Esophagus squamous epithelium (tissue), 5 donors: ENCODE measurements around the gene ASTN1. TPM values are rescaled to one million over a fixed set of nuclear protein-coding genes. Genes with fewer than 3 reads are reported as not detected.

Experiments used
- DNase-seq: peaks from one replicate; lab custom pipeline; 2025; lab: John Stamatoyannopoulos, UW
- H3K27ac ChIP-seq, 4 donors: fragments of 200-600 bp; sonication (generic); one replicate each; pipeline ENCODE4 v1.5.1; 2016 to 2019; ENCODE audit warnings: mild to moderate bottlenecking in 1 of 4
- H3K27me3 ChIP-seq, 4 donors: fragments of 200-600 bp; sonication (generic); 1 replicate in 3 of 4; 2 replicates in 1 of 4; pipeline versions ENCODE4 v1.5.1 to v1.6.0; 2017 to 2021; ENCODE audit warnings: antibody characterized with exemption in 1 of 4
- H3K36me3 ChIP-seq, 3 donors: fragments of 200-600 bp; sonication (generic); one replicate each; pipeline ENCODE4 v1.5.1; 2016 to 2019
- H3K4me1 ChIP-seq, 3 donors: fragments of 200-600 bp; sonication (generic); one replicate each; pipeline ENCODE4 v1.5.1; 2017 to 2019
- H3K4me3 ChIP-seq, 4 donors: fragments of 200-600 bp; sonication (generic); 1 replicate in 3 of 4; 2 replicates in 1 of 4; pipeline ENCODE4 v1.5.1; 2016 to 2019; ENCODE audit warnings: mild to moderate bottlenecking in 2 of 4, moderate library complexity in 1 of 4
- H3K9me3 ChIP-seq, 3 donors: fragments of 200-600 bp; sonication (generic); one replicate each; pipeline ENCODE4 v1.5.1; 2016 to 2019
- CTCF ChIP-seq, 6 experiments: fragments of 450-650 bp in 4 of 6; fragments of 200-600 bp in 2 of 6; sonication (generic) in 2 of 6; IDR thresholded peaks; one replicate each; pipeline ENCODE4 v1.5.1; 2016 to 2019; ENCODE audit warnings: antibody characterized with exemption in 6 of 6, mild to moderate bottlenecking in 4 of 6, moderate library complexity in 4 of 6
- POLR2A ChIP-seq, 4 donors: fragments of 450-650 bp; IDR thresholded peaks; one replicate each; pipeline ENCODE4 v1.6.1; 2017; ENCODE audit warnings: antibody characterized with exemption in 4 of 4, mild to moderate bottlenecking in 4 of 4, moderate library complexity in 3 of 4
- WGBS, 2 donors: methylation state at CpG; one replicate each; pipeline ENCODE4 v1.1.5; 2018; 5-methylcytosine and 5-hydroxymethylcytosine counted together
- intact Hi-C: fragments of 100-400 bp; cut with DNase I; formaldehyde crosslinking; loops from one replicate; pipeline ENCODE4 v1.15.0; 2022
- total RNA-seq, 4 donors: library from RNA; depleted of rRNA; stranded (reverse); fragments of >200 nt; gene quantifications; one replicate each; pipeline ENCODE4 v1.1.0, GENCODE V29; 2016
- donor health status: DM: yes; HTN: yes; CAD: no.

The ASTN1 gene
- total RNA-seq, 4 donors from 2014 or later, result under 0.01 TPM; not detected in 3

GRCh38 chr1:176964687-176965086 is 199.8 kb downstream of the ASTN1 start:
- DNase-seq, result no peak
- Histone ChIP-seq H3K27ac (no peak overlapping the region), H3K4me3 (no peak overlapping the region), H3K36me3 (no peaks in the 10 kb centered on the region), H3K4me1 (no peaks in the 10 kb centered on the region), H3K9me3 (no peaks in the 10 kb centered on the region), H3K27me3 (no peaks in the 10 kb centered on the region)
- intact Hi-C loops, result no loop called here
- no peak for TF ChIP-seq POLR2A (IDR thresholded peaks at IDR 0.05)
- no peak for TF ChIP-seq CTCF (IDR thresholded peaks at IDR 0.05)
- 77 to 81% methylated on average over 2 of the region's 2 CpGs for WGBS, 2 donors

GRCh38 chr1:176963181-176963580 is 201.3 kb downstream of the ASTN1 start:
- 57 to 71% methylated on average over 2 of the region's 2 CpGs for WGBS, 2 donors
- H3K27me3 ChIP-seq, result no peaks in the 10 kb centered on the region
- no peaks in the 10 kb centered on the region for H3K36me3 ChIP-seq
- no peaks in the 10 kb centered on the region for H3K4me1 ChIP-seq
- no peaks in the 10 kb centered on the region for H3K9me3 ChIP-seq
- H3K27ac ChIP-seq, result no peak overlapping the region
- no peak for TF ChIP-seq POLR2A (IDR thresholded peaks at IDR 0.05)
- TF ChIP-seq CTCF (IDR thresholded peaks at IDR 0.05), result no peak
- no peak for DNase-seq
- intact Hi-C loops, result no loop called here
- no peak overlapping the region for H3K4me3 ChIP-seq

GRCh38 chr1:176961678-176962077 is 202.8 kb downstream of the ASTN1 start:
- WGBS, 2 donors, result 66 to 88% methylated on average over 1 to 2 of the region's 2 CpGs
- intact Hi-C loops, result no loop called here
- H3K27ac ChIP-seq, result no peak overlapping the region
- H3K9me3 ChIP-seq, result no peaks in the 10 kb centered on the region
- no peak overlapping the region for H3K4me3 ChIP-seq
- no peak for DNase-seq
- TF ChIP-seq CTCF (IDR thresholded peaks at IDR 0.05) (no peak), POLR2A (IDR thresholded peaks at IDR 0.05) (no peak)
- H3K4me1 ChIP-seq, result no peaks in the 10 kb centered on the region
- H3K27me3 ChIP-seq, result no peaks in the 10 kb centered on the region
- no peaks in the 10 kb centered on the region for H3K36me3 ChIP-seq

DNA sequence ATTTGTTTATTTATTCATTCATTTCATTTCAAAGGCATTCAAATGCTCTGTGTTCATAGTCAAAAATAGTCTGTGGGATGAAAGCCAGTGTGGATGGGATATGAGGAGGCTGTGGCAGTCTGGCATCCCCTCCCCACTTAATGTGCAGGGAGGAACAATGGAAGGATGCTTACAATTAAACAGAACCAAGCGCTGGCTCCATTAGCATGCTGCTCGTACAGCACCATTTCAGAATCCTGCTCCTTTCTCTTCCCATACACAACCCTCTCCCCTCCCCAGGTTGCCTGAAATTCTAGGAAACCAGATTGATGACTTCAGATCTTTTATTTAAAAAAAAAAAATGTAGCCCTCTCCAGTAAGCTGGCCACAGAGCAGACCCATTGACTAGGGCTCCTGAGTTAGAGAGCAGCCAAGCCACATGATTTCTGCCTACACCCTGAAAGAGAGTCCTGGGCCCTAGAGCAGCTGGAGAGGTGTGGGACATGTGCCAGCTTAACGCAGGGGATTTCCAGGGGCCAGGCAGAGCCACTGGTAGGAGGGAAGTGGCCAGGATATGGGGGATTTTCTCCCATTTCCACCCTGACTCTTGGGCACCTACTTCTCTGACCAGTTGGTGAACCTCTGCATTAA is 205.2 kb downstream of the ASTN1 start:
- Histone ChIP-seq H3K9me3 (no peaks in the 10 kb centered on the region), H3K4me3 (no peak overlapping the region), H3K27ac (no peak overlapping the region), H3K36me3 (no peaks in the 10 kb centered on the region), H3K4me1 (no peaks in the 10 kb centered on the region), H3K27me3 (no peaks in the 10 kb centered on the region)
- TF ChIP-seq CTCF (IDR thresholded peaks at IDR 0.05) (no peak), POLR2A (IDR thresholded peaks at IDR 0.05) (no peak)
- intact Hi-C loops, result no loop called here
- no peak for DNase-seq
- 55 to 57% methylated on average over 3 of the region's 3 CpGs for WGBS, 2 donors

DNA sequence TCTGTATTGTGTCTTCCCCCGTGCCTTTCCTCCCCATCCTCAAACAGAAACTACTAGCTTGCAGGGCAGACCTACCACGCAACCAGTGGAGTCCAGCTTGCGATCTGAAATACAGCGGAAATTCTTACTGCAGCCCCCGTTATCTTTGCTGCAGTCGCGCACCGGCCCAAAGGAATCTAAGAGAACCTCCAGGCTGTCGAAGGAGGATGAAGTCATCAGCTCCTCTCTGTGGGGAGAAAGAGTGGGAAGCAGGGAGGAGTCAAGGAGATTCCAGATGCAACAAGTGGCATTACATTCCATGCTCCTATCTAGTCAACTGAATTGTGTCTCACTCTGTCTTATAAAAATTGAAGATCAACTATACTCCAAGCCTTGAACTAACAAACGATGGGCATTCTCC is 206.9 kb downstream of the ASTN1 start:
- intact Hi-C loops, result no loop called here
- Histone ChIP-seq H3K4me3 (no peak overlapping the region), H3K36me3 (no peaks in the 10 kb centered on the region), H3K4me1 (no peaks in the 10 kb centered on the region), H3K27ac (no peak overlapping the region), H3K27me3 (no peaks in the 10 kb centered on the region), H3K9me3 (no peaks in the 10 kb centered on the region)
- TF ChIP-seq POLR2A (IDR thresholded peaks at IDR 0.05) (no peak), CTCF (IDR thresholded peaks at IDR 0.05) (no peak)
- WGBS, 2 donors, result 87 to 88% methylated on average over 10 of the region's 10 CpGs
- no peak for DNase-seq
